ENCODE results near the gene USP14.

The USP14 gene

DNA sequence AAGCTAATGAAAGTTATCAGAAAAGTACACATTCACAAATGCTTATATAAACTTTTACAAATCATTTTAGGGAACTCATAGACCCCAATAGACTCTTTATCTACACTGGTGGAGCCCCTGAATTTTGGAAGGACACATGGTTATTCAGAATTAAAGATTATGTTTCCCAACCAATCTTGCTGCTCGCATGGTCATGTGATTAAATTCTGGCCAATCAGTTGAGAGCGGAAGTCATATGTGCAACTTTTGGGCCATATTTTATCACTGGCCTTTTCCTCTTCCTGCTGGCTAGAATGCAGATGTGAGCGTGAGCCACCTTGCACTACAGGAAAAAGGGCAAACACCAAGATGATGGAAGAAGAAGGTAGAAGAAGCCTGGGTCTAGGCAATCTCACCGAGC lies 89.7 kb downstream of the USP14 start:
- no peak overlapping the region for H3K4me3 ChIP-seq (ENCODE audit: low read length)
- H3K9me3 ChIP-seq (ENCODE audit: control insufficient read depth, low read length), result no peaks in the 10 kb centered on the region
- no peak overlapping the region for H3K9ac ChIP-seq (ENCODE audit: low read length)
- no peaks in the 10 kb centered on the region for H3K4me1 ChIP-seq (ENCODE audit: control insufficient read depth, insufficient read depth, low read length)
- H3K27me3 ChIP-seq (ENCODE audit: control insufficient read depth, insufficient read depth, low read length), result no peaks in the 10 kb centered on the region
- H3K36me3 ChIP-seq (ENCODE audit: control insufficient read depth, insufficient read depth, low read length), result peaks cover 13% of the 10 kb centered on the region

GRCh38 chr18:250685-251084 lies 92.3 kb downstream of the USP14 start:
- Histone ChIP-seq H3K9me3 (ENCODE audit: control insufficient read depth, low read length) (no peaks in the 10 kb centered on the region), H3K36me3 (ENCODE audit: control insufficient read depth, insufficient read depth, low read length) (peaks cover 8% of the 10 kb centered on the region), H3K4me3 (ENCODE audit: low read length) (no peak overlapping the region), H3K9ac (ENCODE audit: low read length) (no peak overlapping the region), H3K27me3 (ENCODE audit: control insufficient read depth, insufficient read depth, low read length) (no peaks in the 10 kb centered on the region), H3K4me1 (ENCODE audit: control insufficient read depth, insufficient read depth, low read length) (no peaks in the 10 kb centered on the region)

GRCh38 chr18:251572-251971 lies 93.2 kb downstream of the USP14 start:
- Histone ChIP-seq H3K9ac (ENCODE audit: low read length) (no peak overlapping the region), H3K4me1 (ENCODE audit: control insufficient read depth, insufficient read depth, low read length) (no peaks in the 10 kb centered on the region), H3K4me3 (ENCODE audit: low read length) (no peak overlapping the region), H3K36me3 (ENCODE audit: control insufficient read depth, insufficient read depth, low read length) (peaks cover 8% of the 10 kb centered on the region), H3K27me3 (ENCODE audit: control insufficient read depth, insufficient read depth, low read length) (no peaks in the 10 kb centered on the region), H3K9me3 (ENCODE audit: control insufficient read depth, low read length) (no peaks in the 10 kb centered on the region)

DNA sequence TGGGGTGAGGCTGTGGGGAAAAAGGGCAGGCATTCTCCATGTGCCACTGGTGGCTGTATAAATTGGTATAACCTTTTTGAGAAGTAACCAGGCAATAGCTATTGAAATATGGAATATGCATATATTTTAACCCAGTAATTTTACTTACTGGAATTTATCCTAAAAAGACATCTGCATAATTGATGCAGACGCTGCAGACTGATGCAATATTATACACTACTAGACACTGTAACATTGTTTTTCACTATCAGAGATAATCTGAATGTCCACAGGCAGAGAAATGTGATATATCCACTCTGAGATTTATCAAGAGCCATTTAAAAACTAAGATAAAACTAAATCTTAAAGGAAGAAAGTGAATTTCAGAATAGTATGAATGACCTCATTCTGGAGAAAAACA lies 94.8 kb downstream of the USP14 start:
- H3K9ac ChIP-seq (ENCODE audit: low read length), result no peak overlapping the region
- no peaks in the 10 kb centered on the region for H3K9me3 ChIP-seq (ENCODE audit: control insufficient read depth, low read length)
- H3K4me3 ChIP-seq (ENCODE audit: low read length), result no peak overlapping the region
- no peaks in the 10 kb centered on the region for H3K4me1 ChIP-seq (ENCODE audit: control insufficient read depth, insufficient read depth, low read length)
- peaks cover 7% of the 10 kb centered on the region for H3K36me3 ChIP-seq (ENCODE audit: control insufficient read depth, insufficient read depth, low read length)
- H3K27me3 ChIP-seq (ENCODE audit: control insufficient read depth, insufficient read depth, low read length), result no peaks in the 10 kb centered on the region

GRCh38 chr18:255171-255570 lies 96.8 kb downstream of the USP14 start:
- Histone ChIP-seq H3K9ac (ENCODE audit: low read length) (no peak overlapping the region), H3K9me3 (ENCODE audit: control insufficient read depth, low read length) (no peaks in the 10 kb centered on the region), H3K36me3 (ENCODE audit: control insufficient read depth, insufficient read depth, low read length) (peaks cover 5% of the 10 kb centered on the region), H3K4me1 (ENCODE audit: control insufficient read depth, insufficient read depth, low read length) (no peaks in the 10 kb centered on the region), H3K4me3 (ENCODE audit: low read length) (no peak overlapping the region), H3K27me3 (ENCODE audit: control insufficient read depth, insufficient read depth, low read length) (no peaks in the 10 kb centered on the region)

DNA sequence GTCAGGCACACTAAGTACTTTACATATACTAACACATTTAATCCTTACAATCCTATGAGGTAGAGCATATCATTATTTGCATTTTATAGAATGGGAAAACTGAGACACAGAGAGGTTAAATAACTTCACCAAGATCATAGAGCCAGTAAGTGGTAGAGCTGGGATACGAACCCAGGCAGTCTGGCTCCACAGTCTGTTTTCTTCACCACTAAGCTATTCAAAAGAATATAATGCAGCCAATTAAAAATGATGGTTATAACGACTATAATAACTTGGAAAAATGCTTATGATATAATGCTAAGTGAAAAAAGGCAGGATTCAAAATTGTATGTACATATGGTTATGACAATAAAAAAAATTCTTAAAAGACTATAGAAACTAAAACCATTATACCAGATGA lies 102.2 kb downstream of the USP14 start:
- no peaks in the 10 kb centered on the region for H3K4me1 ChIP-seq (ENCODE audit: control insufficient read depth, insufficient read depth, low read length)
- no peak overlapping the region for H3K4me3 ChIP-seq (ENCODE audit: low read length)
- no peaks in the 10 kb centered on the region for H3K9me3 ChIP-seq (ENCODE audit: control insufficient read depth, low read length)
- H3K36me3 ChIP-seq (ENCODE audit: control insufficient read depth, insufficient read depth, low read length), result no peaks in the 10 kb centered on the region
- H3K27me3 ChIP-seq (ENCODE audit: control insufficient read depth, insufficient read depth, low read length), result no peaks in the 10 kb centered on the region
- H3K9ac ChIP-seq (ENCODE audit: low read length), result no peak overlapping the region

DNA sequence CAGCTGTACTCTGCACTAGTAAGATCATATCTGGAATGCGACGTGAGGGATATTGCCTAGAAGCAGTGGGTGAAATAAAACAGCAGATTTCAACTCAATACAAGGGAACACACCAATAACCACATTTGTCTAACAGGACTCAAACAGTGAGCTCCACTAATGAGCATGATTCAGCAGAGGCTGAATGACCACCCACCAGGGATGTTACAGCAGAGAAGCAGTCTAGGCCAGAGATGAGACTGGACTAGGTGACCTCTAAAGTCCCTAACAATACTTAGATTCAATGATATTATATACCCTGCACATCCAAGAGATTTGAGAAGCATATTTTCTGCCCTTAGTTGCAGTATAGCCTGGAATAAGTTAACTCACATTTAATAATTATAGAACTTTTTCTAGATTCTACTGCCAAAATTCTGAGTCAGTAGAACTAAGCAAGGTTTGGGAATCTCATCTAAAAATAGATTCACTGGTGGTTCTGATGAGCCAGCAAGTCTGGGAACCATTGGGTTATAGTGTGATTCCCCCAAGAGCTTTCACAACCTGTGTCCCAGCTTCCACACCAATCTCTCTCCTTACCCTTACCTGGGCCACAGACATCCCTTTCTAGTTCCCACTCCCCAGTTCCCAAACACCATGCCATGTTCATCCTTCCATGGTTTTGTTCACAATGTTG lies 103.2 kb downstream of the USP14 start:
- Histone ChIP-seq H3K9me3 (ENCODE audit: control insufficient read depth, low read length) (no peaks in the 10 kb centered on the region), H3K4me3 (ENCODE audit: low read length) (no peak overlapping the region), H3K27me3 (ENCODE audit: control insufficient read depth, insufficient read depth, low read length) (no peaks in the 10 kb centered on the region), H3K36me3 (ENCODE audit: control insufficient read depth, insufficient read depth, low read length) (no peaks in the 10 kb centered on the region), H3K4me1 (ENCODE audit: control insufficient read depth, insufficient read depth, low read length) (no peaks in the 10 kb centered on the region), H3K9ac (ENCODE audit: low read length) (no peak overlapping the region)
